NCI-H128 (cell line): Measurements from ENCODE around the gene ADRA2B.
"Not testable (repeated sequence)": the region's sequence is repeated elsewhere in the genome, so short reads cannot be mapped to it uniquely, and the experiment has no call there.

Source experiments
- DNase-seq: peaks from one replicate; lab custom pipeline; 2025; ENCODE audit not compliant: unreplicated experiment; lab: John Stamatoyannopoulos, UW

The ADRA2B gene

DNA sequence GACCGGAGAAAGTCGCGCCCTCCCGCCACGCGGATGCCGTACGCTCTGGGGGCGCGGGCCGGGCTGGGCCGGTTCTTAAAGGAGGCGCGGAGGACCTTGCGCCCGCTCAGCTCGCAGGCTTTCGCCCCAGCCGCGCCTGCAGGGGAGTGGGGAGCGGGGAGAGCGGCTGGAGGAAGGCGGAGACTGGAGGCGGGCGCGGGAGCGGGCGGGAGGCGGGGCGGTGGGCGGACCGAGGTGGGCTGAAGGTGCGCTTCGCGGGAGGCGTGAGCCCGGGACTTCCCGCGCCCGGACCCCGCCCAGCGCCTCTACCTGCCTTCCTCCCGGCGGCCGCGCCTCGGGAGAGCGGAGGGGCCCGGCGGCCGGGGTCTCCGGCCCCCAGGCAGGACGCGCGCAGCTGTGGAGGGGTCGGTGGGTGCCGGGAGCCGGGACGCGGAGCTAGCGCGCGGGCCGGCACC lies at the start of gene ADRA2B:
Gene ADRA2B (minus strand): TSS at position 148 of the 455 bp plus-strand sequence. CDS start 422 bp downstream, outside the sequence.
- peak; percentile 21 for DNase-seq

DNA sequence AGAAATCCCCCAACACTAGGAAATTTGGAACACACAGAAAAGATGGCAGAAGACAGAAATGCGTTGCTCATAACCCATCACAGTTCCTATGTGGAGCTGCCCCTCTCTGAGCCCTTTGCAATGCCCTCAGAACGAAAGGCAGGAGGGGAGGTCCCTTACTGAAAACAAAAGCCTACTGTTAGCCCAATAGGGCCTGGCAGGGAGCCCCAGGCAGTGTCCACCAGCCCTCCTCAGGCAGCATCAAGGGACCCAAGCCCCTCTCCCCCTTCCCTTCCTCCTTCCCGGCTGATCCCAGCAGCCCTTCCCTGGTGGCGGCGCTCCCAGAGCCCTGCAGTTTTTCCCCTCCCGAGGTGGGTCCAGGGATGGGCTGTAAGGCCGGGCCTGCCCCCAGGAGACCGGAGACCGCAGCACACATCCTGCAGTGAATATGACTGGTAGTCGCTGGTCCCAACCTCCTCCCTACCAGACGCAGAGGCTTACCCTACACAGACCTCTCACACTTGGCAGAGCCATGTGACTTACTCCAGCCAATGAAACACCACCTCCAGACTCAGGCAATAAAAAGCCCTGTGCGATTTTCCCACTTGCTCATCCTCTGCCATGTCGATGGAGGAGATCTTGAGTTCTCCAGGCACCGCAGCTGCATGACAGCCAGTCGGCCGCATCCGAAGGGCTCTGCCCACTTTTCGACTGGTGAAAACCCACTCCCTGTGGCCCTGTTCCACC lies 48.3 kb upstream of the ADRA2B start:
- DNase-seq, result no peak

DNA sequence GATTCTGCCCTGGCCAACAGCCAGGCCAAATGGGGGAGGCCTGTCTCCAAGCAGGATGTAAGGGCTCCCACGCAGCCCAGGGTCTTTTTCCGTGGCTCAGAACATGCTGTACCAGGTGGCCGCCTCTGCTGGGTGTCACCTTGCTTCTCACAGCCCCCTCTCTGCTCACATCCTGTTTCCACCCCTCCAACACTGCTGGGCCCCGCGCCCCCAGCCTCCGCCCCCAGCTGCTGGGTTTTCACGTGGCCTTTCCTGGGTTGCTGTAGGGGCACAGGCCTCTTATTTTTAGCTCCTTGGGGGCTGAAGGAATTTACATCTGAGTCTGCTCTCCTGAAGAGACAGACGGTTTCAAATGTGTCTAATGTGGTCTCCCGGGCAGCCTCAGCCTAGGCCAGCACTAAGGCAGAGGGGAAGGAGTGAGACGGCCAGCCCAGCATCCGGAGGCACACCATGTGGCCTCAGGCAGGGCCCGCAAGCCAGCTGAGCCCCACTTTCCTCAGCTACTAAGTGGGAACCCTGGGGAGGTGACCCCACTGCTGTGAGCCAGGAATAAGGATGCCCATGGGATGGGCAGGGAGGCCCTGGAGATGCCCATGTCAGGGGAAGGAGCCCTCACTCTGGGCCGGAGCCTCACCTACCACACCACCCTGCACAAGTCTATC lies 47.5 kb upstream of the ADRA2B start:
- no peak for DNase-seq

DNA sequence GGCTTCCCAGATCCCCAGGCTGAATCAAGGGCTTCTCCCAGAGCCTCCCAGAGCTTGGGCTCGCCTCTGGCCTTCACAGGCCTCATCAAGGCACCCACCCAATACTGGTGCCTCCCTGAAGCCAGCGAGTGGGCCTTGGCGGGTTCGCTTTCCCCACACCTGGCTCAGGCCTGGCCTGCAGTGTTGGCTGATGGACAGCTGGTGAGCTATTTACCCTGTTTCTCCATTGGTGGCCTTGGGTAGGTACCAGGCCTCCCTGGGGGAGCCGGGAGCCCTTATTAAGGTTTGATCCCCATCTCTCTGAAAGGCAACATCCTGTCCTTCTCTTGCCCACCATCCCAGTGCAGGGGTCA lies 47.0 kb upstream of the ADRA2B start:
- no peak for DNase-seq

DNA sequence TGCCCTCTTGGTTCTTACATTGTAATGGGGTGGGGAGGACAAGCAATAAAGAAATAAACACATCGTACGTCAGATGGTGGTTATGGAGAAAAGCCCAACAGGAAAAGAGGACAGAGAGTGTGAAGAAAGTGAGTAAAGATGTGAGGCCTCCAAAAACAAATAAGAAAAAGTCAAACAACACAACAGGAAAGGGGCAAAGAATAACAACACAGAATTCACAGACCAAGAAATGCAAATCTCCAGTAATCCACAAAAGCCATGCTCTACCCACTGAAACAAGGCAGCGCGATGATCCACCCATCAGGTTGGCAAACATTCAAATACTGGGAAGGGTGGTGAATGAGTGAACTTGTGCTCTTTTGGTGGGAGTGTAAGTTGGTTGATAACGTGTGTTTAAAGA lies 45.5 kb upstream of the ADRA2B start:
- DNase-seq, result no peak

DNA sequence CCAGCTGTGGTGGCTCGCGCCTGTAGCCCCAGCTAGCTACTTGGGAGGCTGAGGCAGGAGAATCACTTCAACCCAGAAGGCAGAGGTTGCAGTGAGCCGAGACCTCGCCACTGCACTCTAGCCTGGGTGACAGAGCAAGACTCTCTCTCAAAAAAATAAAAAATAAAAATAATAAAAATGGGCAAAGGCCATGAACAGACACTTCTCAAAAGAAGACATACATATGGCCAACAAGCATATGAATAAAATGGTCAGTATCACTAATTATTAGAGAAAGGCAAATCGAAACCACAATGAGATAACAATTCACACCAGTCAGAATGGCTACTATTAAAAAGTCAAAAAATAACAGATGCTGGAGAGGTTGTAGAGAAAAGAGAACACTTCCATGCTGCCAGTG lies 44.0 kb upstream of the ADRA2B start:
- not testable (repeated sequence) for DNase-seq

DNA sequence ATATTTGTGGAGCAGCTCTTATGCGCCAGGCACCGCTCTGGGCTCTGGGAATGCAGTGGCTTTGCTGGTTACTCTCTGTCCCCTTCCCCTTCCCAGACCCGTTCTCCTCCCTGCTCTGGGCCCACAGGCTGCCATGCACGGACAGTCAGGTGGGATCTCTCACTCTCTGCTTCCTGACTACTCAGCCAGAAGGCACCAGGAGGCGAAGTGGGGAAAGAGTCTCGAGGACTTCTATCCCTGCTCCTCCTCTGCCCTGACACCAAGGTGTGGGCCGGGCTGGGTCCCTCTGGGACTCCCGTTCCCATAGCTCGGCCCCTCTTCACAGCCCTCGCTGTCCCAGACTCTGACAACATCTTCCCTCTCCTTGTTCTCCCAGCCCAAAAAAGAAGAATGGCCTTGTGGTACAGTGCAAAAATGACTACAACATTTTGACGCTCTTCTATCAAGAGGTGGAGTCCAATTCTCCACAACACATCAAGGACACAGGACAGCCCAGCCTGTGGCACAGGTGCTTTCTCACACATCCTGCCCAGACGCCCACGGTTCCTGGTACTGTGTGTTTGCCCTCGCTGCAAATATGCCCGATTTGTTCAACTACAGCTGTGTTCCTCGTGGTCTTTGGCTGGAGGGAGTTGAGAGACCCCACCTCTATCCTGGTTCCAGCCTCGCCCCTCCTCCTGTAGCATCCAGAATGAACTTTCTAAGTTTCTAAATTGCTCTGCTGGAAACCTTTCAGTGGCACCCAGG lies 42.9 kb upstream of the ADRA2B start:
- no peak for DNase-seq

DNA sequence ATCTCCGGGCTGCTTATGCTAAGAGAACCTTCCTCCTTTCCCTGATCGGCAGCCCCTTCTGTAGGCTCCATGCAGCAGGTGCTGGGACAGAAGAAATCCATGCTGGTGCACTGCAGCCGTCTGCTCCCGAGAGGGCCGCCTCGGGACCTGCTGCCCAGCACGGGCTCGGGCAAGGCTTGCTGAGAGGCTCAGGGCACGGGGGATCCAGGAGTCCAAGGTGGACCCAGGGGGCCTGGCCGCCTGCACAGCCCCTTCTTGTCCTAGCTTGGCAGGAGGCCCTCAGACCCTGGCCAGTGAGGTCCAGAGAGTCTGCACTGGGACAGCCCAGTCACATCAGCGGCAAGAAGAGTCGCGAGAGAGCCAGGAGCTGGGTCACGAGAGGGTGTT lies 42.2 kb upstream of the ADRA2B start:
- no peak for DNase-seq

DNA sequence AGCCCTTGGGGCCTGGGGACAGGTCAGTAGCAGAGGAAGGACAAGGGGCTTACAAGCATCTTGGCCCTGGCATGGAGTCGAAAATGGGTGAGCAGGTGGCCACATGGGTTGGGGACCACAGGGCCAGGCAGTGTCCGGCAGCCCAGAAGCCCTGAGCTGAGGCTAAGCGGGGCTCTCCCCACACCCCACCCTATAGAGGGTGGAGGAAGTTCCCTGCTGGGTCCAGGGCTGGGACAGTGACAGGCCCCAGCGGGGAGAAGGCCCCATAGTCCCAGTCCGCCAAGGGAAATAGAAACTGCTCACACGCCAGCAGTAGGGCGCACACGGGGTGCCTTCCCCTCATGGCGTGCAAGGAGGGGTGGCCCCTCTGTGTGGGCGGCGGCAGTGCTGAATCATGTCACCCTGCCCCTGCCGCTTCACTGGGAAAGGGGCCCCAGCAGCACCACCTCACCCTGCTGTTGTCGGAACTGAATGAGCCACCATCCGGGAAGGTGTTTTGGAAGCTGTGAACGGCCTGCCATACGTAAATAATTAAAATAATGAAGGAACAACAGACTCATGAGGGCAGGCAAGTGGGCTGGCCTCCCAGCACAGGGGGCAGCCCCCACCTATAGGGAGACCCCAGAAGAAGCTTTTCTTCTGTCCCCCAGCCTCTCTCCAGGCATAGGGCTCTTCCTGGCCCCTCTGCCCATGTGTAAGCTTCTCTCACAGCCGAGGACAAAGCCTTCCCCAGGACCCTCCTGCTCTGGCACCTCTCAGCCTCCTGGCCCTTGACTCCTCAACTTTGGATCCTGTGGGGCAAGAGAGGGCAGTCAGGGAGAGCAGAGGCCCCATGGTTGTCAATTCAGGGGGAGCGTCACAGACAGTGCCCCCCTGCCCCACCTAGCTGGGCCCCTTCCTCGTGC lies 41.5 kb upstream of the ADRA2B start:
- no peak for DNase-seq

DNA sequence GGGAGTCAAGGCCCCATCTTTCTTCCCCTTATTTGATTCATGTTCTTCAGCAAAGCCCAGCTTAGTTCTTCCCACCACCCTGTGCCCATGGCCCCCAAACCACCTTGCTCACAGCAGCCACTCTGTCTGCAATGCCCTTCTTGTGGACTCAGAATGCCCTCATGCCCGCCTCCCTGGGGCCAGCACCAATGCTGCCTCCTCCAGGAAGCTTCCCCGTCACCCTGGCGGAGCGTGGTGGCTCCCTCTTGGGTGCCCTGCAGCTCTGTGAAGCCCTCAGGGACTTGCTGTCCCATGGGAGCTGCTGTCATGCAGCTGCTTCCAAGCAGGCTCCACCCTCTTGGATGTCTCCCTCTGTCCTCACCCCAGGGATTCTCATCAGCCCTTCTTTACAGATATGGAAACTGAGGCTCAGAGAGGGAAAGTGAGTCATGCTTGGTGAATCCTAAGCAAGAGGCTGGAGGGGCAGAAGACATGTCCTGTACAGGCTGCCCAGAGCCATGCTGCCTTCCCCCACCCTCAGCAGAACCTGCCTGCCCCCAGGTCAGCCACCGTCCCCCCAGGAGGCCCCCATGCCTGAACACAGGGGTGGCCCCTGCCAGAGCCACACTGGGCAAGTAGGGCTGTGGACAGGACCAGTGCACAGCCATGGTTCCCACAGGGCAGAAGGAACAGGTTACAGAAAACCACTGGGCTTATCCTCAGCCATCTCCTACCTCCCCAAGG lies 40.7 kb upstream of the ADRA2B start:
- DNase-seq, result no peak

DNA sequence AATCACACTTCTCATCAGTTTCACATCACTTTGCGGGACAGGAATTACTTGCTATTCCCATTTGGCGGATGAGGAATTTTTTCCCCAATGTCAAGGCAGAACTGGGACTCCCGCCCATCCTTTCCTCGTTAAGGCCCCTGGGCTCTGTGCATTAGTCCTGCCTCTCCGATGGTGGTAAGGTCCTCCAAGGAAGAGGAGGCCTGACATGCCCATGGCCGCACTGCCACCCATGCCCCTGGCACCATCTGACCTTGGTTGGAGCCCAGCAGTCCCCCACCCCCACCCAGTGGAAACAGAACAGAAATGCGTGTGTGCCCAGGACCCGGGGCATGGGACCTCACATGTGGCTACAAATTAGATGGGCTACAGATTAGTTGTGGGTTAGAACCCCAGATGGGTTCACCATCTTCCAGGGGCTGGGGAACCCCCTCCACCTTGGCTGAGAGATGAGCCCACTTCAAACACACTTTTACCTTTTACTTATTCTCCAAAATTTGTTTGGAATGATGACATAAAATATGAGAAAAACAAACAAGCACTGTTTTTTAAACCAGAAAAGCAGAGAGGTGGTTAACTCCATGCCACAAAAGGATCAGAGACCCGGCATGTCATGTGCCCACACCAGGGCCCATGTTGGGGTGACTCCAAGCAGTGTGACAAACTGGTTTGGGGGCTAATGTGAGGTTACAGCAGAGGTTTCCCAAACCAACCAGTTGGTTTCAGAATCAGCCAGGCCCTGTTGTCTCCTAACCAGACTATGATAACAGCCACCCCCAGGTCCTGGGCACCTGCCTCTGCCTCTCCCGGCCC lies 39.8 kb upstream of the ADRA2B start:
- DNase-seq, result no peak

DNA sequence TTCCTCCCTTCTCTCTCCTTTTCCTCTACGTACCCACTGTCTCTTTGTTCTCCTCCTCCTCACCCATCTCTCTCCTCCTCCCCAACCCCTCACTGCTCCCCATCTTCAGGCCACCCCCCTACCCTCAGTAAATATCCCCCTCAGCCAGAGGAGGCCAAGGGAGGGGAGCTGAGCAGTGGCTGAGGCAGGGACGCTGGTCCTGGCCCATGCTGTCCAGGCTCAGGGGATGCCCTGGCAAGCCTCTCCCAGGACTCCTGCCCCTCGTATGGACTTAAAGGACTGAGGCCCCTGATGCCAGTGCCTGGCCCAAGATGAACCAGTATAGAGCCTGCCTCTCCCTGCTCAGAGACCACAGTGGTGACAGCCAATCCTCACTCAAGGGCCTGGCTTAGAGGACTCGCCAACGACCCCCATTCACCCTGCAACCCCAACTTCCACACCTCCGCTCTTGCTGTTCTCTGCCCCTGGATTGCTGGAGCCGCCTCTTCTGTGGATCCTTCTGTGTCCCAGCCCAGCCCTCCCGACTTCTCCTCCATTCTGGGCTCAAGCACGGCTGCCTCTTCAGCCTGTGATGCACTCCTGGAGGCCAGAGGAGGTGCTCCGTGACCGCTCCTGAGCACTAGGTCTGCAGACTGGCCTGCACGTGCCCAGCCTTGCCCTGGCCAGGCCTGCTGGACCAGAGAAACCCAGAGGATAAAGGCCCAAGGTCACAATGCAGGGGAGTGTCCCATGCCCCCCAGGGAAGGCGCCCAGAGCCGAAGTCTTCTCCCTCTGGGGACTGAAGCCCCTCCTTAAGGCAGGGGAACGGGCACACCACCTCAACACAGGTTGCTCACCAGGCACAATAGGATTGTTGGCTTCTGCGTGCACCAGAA lies 38.4 kb upstream of the ADRA2B start:
- no peak for DNase-seq

DNA sequence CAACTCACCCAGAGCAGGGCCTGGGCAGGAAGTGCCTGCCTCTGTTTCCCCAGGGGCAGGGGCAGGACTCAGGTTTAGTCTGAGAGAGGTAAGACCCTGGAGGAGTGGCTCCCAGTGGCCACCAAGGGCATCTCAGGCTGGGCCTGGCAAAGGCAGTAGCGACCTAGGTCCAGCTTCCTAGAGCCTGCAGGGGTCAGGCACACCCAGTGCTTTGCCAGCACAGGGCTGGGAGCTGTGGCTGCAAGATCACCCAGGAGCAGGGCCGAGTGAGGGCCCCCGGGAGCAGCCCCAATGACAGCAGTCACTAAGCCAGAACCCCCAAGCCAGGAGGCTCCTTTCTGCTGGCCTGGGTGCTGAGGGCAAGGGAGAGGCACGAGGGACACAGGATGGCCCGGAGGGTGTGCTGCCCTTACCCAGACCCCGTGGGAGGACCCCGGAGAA lies 37.6 kb upstream of the ADRA2B start:
- no peak for DNase-seq

DNA sequence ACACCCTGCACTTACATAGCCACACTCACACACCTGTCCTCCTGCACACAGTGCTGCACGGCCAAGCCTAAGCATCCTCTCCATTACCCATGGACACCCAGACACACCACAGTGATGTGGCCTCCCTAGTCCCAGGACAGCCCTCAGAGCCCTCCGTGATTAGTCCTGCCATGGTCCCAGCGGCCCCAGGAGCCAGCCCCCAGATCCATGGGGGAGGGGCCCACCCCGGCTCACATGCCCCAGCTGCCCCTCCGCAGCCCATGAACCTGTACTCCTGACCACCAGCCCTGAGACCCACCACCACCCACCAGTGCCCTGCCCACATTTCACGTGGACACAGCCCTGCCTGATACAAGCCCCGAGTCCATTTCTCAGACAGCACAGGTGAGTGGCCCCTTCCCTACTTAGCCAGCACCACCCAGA lies 36.9 kb upstream of the ADRA2B start:
- no peak for DNase-seq

DNA sequence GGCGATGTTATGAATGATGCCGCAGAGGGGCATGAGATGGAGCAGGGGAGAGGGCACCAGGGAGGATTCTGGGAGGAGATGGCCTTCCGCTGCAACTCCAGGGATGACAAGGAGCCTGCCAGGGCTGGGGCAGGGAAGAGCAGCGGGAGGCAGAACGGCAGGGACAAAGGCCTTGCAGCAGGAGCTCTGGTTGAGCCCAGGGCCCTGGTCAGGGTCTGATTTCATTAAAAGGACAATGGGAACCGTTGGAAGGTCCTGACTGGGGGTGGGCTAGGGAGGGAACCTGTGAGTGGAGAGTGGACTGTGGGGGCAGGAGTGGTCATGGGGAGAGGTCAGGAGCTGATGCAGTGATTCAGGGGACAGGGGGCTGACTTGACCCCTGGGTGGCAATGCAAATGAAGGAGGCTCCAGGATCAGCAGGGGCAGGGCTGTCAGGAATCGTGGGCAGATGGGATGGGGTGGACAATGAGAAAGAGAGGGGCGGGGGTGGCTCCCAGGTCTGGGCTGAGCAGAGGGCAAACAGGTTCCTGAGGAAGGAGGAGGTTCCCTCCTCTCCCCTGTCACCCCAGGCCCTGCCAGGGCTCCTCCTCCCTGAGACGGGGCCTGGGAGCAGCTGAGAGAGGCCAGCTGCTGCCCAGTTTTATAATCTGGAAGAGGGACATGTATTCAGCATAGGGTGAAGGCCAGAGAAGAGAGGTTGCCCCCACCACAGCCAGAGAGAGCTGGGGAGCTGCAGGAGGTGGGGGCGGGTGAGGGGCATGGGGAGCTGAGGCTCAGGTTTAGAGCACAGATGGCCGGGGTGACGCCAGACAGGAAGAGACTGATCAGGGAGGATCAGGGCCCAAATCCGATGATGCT lies 36.2 kb upstream of the ADRA2B start:
- no peak for DNase-seq

DNA sequence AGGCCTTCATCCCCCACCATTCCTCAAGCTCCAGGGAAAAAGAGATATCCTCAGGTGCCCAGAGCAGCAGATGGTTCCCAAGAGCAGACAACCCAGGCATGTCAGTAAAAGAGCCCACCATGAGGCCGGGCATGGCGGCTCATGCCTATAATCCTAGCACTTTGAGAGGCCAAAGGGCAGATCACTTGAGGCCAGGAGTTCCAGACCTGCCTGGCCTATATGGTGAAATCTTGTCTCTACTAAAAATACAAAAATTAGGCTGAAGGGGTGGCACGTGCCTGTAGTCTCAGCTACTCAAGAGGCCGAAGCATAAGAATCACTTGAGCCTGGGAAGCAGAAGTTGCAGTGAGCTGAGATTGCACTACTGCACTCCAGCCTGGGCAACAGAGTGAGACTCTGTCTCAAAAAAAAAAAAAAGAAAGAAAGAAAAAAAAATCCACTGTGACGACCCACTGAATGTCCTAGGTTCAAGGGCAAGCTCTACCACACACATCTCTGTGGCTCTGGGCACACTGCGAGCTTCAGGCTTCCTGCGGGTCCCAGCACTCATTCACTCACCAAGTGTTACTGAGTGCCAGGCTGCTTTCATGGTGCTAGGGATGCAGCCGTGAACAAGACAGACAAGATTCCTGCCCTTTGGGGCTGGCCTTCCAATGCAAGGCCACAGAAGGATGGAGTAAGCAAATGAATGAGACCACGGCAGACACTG lies 35.4 kb upstream of the ADRA2B start:
- DNase-seq, result no peak
